ENCODE measurements around the gene TM9SF1.

DNA sequence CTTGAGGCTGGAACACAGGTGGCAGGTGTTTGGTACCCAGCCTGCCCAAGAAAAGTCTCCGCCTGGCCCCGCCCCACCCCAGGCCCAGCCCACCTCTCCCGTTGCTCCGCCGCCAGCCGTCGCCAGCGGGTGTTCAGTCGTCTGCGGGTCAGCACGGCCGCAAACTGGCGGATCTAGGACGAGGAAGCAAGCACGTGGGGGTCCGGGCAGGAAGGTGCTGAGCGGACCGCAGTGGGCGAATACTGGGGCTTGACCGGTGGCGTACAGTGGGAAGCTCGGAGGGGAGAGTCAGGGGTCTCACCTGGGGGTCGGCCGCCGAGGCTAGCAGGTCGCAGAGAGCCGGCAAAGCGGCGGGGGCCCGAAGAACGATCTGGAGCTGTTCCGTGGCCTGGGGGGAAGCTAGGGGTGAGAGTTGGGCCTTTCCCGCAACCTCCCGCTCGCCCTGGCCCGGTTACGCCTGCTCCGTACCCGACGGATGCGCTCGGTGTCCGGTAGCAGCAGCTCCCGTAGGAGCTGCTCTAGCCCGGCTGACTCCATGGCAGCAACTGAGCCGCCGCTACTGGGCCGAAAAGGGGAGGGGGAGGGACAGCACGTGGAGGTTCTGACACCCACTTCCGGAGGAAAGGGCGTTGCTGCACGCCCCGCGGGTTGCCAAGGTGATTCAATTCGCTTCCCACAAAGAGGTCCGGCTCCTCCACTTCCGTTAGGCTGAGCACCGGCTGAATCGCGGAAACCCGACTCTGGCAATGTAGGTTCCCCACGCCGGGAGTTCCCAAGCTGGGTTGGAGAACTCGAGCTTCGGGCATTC is 6.8 kb downstream of the TM9SF1 start, which contains the start of gene IPO4:
- TF ChIP-seq, protein P1, sequence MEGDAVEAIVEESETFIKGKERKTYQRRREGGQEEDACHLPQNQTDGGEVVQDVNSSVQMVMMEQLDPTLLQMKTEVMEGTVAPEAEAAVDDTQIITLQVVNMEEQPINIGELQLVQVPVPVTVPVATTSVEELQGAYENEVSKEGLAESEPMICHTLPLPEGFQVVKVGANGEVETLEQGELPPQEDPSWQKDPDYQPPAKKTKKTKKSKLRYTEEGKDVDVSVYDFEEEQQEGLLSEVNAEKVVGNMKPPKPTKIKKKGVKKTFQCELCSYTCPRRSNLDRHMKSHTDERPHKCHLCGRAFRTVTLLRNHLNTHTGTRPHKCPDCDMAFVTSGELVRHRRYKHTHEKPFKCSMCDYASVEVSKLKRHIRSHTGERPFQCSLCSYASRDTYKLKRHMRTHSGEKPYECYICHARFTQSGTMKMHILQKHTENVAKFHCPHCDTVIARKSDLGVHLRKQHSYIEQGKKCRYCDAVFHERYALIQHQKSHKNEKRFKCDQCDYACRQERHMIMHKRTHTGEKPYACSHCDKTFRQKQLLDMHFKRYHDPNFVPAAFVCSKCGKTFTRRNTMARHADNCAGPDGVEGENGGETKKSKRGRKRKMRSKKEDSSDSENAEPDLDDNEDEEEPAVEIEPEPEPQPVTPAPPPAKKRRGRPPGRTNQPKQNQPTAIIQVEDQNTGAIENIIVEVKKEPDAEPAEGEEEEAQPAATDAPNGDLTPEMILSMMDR (IDR thresholded peaks at IDR 0.05), result peak in 1 of 5 experiments; percentile 35
- TF ChIP-seq POLR2A (IDR thresholded peaks at IDR 0.05) (peak; percentile 24 to 31), EP300 (IDR thresholded peaks at IDR 0.05) (peak; percentile 91 to 95)

Measured in tibial nerve (tissue), 4 donors.